ENCODE measurements around the gene CASZ1.

CASZ1 gene

DNA sequence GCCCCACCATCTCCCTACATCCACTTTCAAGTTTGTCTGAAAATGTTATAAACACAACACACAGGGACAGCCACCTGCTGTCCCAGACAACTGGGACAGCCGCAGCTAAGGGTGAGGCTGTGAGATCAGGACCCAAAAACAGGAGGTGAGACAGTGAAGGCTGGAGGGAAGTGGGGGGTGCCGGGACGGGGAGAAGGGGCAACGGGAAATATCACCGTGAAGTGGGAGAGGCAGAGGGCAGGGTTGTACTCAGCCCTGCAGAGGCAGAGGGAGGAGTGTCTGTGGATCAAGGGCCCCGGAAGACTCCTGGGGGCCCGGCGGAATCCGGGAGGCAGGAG, 114.4 kb downstream of the CASZ1 start:
- no peak for DNase-seq

DNA sequence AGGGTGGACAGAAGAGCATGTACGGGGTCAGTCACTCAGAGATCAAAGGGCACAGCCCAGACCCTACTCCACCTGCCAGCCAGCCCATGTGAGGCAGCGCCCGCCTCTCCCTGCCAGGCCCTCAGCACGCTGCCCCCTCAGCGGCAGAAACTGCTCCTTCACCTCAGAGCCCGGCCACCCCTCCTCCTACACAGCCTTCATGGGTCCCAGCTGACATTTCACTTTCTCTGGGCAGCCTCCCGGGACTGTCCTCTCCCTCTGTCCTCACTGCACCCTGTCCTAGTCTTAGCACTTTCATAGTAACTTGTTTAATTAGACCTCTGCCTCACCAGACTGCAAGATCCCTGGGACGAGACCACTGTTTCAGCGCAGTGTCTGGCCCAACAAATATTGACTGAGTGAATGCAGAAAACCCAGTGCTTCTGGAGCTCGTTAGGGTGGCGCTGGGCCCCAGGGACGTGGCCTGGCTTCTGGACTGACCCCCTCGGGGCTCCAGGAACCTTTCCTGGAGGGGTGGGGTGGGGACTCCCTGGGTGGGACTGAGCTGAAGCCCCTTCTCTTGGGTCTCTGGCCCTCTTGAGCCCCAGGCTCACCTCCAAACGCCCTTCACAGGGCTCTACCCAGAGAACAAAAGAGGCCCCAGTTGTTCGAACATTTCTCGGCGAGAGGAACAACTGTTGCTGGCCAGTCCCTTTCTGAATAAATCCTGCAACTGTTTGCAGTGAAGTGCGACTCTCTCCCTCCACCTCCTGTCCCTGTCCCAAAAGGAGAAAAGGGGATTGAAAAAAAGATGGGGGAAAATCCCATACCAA, 114.9 kb downstream of the CASZ1 start:
- DNase-seq, result no peak

DNA sequence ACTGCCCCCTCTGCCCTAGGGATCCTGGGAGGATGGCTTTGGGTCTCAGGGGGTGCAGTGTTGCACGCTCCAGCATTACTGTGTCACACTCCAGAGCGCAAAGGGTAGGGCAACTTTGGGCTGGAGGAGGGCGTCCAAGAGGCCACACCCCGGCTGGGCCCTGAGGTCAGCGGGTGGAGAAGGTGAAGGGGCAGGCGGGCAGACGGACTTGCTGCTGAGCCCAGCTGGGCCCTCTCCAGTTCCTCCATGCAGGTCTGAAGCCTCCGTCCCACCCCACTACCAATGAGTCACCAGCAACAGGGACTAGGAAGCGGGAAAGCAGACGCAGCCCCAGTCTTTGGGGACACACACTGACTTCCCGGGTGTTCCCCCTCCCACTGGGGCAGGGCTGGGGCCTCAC, 116.0 kb downstream of the CASZ1 start:
- no peak for DNase-seq

DNA sequence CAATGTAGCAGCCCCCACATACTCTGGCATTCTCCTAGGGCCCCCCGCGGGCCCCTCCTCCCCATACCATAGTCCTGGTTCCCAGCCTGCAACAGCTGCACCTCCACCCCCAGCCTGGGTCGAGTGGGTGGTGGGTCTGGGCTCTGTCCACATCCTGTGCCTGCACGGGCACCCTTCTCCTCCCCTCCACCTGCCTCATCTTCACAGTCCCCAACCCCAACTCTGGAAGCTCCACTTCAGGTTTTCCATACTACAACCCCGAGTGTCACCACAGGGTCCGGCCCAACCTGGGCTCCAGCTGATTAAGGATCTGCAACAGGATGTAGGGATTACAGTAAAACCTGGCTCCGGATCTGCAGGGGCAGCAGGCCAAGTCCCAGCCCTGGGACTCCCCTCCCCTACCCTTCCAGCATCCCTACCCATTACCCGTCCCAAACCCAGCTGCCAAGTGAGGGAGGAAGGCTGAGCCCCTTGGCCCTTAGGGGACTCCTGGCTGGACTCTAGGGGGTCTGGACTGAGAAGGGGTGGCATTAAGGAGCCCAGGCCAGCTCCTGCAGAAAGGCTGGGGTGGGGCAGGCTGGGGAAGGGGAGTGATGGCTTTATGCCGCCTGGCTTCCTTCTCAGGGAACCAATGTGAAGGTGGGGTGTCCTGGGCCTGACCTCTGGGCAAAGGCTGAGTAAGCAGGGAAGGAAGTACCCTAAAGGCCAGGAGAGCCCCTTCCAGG, 116.8 kb downstream of the CASZ1 start:
- DNase-seq, result no peak

DNA sequence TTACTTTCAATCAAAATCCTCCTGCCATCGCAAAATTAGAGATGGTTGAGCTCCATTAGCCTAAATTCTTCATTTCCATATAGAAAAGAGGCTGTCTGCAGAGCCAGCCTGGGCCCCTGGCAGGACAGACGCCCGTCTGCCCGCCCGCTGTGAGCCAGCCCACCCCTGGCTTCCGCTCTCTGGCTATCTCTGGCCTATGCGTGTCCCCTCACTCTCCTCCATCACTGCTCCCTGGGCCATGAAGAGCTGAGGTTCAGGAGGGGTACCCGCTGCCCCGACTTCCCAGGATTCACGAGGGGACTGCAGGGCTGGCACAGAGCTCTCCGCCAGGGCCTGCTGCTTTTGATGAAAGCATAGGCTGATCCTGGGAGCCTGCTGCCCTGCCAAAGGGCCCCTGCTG, 117.6 kb downstream of the CASZ1 start:
- DNase-seq, result no peak

DNA sequence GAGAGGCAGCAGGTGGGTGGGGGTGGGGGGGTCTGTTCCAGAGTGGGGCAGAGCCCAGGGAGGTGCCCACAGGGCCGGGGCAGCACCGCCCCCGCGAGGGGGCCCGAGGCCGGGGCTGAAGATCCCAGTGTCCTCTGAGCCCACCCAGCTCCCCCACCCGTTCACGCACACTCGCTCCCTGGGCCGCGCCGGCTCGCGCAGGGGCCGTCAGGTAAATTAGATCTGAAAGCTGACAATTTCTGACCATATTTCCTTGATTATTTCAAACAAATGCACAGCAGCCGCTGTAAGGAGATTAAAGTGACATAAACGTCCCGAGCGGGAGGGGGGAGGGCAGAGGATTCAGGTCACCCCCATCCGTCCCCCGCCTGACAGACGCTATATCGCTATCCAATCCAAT, 118.0 kb downstream of the CASZ1 start:
- DNase-seq, result no peak

DNA sequence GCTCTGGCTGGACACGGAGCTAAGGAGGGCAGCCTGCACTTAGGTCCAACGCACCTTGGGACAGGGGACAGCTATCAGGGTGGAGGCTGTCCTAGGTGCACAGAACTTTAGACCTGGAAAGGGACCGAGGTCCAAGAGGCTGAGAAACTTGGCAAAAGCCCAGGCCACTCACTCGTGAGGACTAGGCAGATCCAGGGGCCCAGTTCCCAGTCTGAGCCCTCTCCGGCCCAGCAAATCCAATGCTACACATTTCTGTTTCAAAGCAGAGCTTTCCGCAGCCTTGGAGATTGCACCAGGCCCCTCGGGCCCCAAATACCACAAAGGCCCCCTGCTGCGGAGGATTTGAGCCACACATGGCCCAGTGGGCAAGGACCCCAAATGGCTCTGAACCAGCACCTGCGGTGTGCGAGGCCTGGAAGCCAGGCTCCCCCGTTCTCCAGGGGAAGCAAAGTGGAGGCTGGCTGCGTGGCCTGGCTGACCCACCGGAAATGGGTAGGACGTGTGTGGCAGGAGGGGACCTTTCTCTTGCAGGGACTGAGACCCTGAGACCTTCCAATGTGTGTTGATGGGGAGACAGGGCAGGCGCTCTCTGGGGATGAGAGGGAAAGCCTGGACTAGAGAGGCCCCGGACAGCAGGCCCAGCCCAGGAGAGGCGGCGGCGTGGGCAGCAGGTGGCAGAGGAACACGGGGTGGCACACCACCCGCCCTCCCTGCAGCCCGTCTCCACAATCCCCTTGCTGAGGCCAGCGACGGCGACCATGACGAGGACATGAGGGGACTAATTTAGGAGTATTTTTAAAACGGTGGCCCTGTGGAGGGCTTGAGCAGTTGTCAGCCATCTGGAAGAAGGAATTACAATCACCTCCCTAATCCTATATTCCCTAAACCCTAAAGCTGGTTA, 118.7 kb downstream of the CASZ1 start:
- no peak for DNase-seq

DNA sequence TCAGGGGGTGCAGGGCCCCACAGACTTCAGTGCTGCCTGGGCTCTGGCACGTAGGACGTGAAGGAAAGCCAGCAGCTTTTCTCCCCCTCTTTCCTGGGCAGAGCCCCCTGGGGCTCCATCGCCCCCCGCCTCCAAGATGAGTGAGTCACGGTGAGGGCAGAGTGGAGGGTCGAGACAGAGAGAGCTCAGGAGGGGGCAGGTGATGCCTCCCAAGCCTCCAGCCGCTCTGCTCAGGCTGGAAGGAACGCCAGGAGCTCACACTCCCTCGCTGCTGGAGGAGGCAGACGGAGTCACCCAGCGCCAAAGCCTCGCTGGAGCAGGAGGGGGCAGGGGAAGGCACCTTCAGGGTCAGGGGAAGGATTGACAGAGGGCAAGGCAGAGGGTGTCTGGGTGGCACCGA, 119.5 kb downstream of the CASZ1 start:
- no peak for DNase-seq

DNA sequence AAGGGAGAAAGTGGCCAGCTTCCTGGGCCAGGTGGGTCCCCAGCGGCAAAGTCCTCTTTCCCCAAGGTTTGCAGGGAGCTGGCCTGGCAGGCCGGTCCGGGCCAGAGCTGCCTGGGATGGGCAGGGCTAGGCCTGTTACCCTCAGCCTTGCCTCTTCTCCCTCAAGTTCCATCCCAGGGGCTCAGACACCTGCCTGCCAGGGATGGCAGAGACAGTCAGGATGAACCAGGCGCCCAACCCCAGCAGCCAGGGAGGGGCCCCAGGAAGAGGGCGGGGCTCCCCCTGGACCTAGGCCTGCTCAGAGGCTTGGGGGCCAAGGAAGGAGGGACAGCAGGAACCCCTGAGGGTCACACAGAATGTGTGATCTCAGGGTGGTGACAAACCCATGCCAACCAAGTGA, 120.6 kb downstream of the CASZ1 start:
- no peak for DNase-seq

DNA sequence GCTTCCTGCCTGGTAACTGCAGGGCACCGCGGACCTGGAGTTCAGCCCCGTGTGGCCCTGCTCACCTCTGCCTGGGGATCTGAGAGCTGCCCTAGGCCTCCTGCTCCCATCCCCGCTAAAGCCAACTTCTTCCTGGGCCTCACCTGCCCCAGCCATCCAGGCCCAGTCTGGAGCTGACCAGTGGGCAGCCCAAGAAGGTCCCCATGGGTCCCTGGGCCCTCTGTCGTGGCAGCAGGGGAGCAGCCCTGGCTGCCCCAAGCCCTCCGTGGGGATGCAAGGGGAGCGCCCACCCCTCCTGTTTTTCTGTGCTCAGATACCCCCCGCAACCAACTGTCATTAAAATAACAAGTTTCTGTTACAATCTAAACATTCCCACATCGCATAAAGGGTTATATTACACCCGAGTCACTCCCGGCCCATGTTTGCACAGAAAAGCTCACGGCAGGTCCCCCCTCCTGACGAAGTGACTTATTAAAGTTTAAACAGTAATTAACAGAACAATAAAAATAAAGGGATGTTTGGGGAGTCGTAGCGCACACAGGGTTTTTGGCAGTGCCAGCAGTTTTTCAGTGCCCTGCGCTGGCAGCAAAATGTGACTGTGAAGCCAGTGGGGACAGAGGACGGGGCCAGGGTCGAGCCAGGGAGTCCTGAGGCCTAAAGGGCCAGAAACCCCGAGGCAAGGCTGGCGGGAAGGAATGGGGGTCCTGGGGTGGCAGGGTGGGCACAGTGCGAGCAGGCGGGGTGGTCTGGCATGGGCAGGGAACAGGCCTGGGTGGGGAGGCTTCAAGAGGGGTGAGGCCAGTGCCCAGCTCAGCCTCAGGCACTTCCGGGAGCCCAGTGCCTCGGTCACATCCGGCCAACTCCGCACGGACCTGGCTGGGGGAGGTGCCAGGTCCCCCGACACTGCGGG, 121.5 kb downstream of the CASZ1 start:
- DNase-seq, result no peak

DNA sequence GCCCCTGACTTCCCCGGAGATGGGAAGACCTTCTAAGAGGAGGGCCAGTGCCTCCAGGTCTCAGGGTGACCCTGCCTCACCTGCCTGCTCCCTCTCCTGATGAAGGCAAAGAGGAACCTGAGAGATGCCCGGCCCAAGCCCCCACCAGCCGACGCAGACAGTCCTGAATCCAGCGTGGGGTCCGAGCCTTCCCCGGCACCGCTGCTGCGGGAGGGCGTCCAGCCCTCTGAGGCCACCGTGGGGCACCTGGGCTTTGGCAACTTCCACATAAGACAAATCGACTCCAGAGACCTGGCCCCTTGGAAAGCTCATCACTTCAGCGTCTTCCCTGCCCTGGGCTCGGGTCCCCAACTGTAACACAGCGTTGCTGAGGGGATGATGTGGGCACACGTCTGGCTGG, 122.2 kb downstream of the CASZ1 start:
- DNase-seq, result no peak

DNA sequence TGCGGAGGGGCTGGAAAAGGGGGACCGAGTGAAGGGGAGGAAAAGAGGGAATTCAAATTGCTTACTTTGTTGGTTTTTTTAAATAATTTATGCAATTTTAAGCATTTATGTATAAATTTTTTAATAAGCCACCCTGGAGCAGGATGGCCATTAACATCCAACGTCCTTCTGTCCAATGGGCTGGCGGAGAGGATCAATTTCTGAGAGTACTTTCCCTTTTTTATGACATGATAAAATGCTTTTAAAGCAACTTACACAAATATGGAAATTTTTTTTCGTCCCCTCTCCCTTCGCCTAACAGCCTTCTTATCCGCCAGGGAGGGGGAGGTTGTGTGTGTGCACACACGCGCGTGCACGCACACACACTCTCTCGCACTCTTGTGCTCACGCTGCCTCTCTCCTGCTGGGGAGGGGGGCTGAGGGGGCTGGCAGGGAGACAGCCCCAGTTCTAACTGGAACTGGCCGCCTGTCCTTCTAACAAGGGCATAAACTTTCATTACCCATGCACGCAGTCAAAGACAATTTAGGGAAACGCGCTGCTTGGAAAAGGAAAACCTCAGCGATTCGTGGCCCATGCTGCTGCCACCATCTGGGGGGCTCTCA, 123.2 kb downstream of the CASZ1 start:
- no peak for DNase-seq

DNA sequence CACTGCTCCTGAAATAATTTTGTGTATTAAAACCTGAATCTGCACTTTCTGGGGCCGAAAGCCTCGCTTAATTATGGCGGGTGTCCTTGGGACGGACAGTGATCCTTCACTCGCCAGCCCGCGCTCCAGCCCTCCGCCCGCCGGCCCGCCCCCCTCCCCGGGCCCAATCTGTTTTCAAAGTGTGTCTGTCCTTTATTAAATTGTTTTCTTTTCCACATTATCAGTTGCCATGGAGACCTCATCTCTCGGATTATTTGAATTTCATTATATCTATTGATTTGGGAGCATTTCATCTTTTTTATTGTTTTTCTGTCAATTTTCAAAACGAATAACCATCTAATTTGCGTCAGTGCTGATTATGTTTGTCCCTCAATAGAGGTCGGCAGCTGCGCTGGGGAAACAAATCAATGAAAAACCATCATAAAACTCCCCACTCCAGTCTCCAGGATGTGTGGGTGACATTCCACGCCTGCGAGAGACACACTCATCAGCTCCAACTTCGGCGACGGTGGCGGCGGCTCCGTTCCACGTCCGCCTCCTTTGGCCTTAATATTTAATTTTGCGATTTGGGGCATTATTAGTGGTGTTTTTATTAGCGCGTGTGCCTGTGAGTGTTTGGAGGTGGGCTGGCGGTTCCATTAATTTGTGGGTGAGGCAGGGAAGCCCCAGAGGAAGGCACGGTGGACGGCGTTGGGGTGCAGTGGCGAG, 123.9 kb downstream of the CASZ1 start:
- DNase-seq, result no peak

DNA sequence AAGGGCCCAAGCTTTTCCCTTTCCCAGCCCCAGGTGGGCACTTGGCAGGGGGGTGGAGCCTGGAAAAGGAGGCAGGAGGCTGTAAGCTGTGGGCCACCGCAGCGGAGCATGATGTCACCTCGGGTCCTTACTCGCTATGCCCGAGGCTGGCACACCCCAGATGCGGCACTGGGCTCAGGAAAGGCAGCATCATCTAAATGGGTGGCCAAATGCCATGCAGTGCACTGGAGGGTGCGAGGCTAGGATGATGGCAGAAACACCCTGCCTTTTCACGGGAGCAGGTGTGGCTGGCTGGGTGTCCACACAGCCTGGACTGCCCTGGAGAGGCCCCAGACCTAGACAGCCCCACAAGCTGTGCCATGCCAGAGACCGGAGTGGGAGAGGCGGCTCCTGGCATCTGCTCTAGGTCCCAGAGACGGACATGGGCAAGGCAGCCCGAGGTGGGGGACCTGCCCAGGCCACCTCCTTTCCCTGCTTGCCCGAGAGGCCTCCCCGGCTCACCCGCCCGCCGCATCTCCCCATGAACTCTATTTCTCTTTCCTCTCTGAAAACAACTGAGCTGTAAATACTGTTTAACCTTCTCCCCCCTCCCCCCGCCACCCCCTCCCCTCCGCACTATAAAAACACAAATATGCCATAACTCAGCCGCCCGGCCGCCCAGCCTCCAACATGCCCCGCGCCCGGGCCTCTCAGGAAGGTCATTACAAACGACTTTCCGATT, 124.7 kb downstream of the CASZ1 start:
- no peak for DNase-seq

DNA sequence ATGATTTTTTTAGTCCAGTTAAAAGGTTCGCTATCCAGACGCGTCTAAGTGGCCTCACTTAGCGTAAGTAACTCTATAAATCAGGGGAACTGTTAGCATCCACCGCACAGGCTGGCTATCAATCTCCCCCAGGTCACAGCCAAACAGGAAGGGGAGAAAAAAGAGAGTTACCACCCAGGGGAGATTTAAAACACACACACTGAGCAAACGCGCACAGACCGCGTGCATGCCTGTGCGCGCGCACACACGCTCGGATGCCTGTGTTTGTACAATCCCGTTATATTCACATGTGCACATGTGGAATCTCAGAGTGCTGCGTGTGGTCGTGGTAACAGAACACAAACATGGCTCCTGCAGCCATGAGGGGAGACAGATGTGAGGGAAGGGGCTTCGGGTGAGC, 125.4 kb downstream of the CASZ1 start:
- DNase-seq, result no peak

DNA sequence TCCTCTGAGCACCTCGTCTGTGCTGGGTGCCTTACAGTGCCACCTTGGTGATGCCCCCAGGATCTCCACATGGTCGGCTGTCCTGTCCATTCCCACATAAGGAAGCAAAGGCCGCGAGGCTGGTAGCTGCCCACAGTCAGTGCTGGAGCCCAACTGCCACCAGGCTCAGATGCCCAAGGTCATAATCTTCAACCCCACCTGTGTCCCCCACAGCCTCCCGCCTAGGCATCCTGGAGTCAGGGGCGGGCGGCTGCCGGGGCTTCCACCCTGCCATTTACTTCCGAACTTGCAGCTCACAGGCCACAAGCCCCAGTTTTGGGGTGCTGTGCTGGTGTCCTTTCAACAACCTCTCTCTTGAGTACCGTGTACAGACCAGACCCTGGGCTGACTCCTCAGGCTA, 126.3 kb downstream of the CASZ1 start:
- DNase-seq, result no peak

DNA sequence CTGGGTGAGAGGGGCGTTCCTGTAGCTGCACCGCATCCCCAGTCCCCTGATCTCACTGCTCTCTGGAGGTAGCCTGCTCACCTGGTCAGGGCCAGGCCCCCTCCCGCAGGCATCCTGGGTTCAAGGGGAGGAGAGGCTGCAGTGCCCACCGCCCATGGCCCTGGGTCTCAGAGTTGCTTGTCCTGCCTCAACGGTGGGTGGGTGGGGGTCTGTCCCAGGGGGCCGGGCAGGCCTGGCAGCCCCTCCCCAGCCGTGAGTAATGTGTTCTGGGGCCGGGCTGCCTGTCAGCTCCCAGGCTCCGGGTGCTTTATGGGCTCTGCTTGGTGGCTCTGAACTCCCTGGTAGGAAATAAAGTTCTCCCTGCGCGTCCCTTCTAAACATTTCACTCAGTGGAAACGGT, 126.9 kb downstream of the CASZ1 start:
- DNase-seq, result no peak

DNA sequence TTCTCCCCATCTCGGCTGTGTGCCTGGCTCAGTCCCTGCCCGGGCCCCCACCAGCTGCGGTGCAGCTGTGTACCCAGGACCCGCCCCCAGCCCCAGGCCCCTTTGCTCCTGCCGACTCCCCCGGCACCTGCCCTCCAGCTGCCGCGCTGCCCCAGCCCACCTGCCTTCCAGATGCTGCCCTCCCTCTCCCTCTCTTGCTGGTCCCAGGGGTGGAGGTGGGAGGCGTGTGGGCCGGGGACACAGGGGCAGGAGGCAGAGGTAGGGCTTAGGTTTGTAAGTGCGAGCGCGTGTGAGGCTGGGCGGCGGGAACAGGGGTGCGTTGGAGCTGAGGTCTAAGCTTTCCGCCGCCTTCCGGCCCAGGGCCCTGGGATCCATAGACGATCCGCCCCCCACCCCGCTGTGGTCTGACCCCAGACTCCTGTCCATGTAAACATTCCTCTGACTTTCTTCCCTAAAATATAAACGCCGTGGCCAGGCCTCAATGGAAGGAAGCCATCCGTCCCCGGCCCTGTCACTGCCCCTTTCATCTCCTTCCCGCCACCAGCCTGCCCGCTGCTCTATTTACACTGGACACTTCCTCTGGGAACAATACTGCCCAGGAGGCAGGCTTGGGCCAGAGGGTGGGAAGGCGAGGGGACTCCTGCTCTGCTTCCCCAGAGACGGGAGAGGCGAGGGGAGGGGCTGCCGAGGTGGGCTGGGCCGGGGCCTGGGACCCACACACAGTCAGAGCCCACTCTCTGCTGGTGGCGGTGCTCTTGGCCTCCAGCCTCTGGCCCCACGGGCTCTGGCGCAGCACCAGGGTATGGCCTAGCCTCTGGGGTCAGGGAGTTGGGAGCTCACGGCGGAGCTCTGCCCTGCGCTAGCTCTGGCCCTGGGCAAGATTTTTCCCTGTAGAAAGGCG, 128.3 kb downstream of the CASZ1 start:
- no peak for DNase-seq

All from cerebellar nuclear complex (tissue), 1 donor.